GM23248 (cell line): ENCODE results near the gene GSDME.

ENCODE experiments used
- EZH2 ChIP-seq: fragments of 200-600 bp; sonication (generic); IDR thresholded peaks from 2 replicates; pipeline ENCODE4 v1.6.1; 2018; ENCODE audit warnings: antibody characterized with exemption, mild to moderate bottlenecking; ENCODE audit not compliant: insufficient read depth, poor library complexity, severe bottlenecking
- EZH2phosphoT487 ChIP-seq: fragments of 200-600 bp; sonication (generic); IDR thresholded peaks from 2 replicates; pipeline ENCODE4 v1.6.1; 2018; ENCODE audit warnings: antibody characterized with exemption, moderate library complexity, mild to moderate bottlenecking, low read depth; ENCODE audit not compliant: insufficient read depth

- no peak for TF ChIP-seq EZH2phosphoT487
- no peak for TF ChIP-seq EZH2
Observed at GRCh38 chr7:24795407-24795767, 38.1 kb upstream of the GSDME start.
